GM12878 (cell line): ENCODE measurements around the gene HOXD9. TPM values are rescaled to one million over a fixed set of nuclear protein-coding genes. Genes with fewer than 3 reads are reported as not detected.

Experiments
- ATAC-seq: fragments of 200-7000 bp; cut with Tn5 transposase; 3 replicates; pipeline ENCODE4 v1.9.1; 2020; ENCODE audit warnings: mild to moderate bottlenecking, moderate library complexity
- BruUV-seq: library from RNA; stranded (reverse); fragments of 400-500 nt; replicated peaks from 2 replicates; lab custom pipeline; 2021; lab: Mats Ljungman, UMichigan
- CTCF ChIA-PET: fragments of 300-600 bp; sonication (Branson Sonifier 250); formaldehyde crosslinking; extraction: SDS; loops from one replicate; lab custom pipeline; 2021; ENCODE audit warnings: inconsistent platforms; lab: Yijun Ruan, JAX
- POLR2A ChIA-PET: fragments of 350-600 bp; formaldehyde crosslinking; extraction: SDS; loops from one replicate; lab custom pipeline; 2021; ENCODE audit warnings: inconsistent platforms; lab: Charles Lee
- RAD21 ChIA-PET: fragments of 300-600 bp; sonication (Branson Sonifier 250); formaldehyde crosslinking; loops from one replicate; lab custom pipeline; 2023; ENCODE audit warnings: antibody characterized with exemption; ENCODE audit not compliant: unreplicated experiment; lab: Charles Lee
- SMC1A ChIA-PET: fragments of 300-600 bp; sonication (Branson Sonifier 250); formaldehyde crosslinking; loops from one replicate; lab custom pipeline; 2023; ENCODE audit not compliant: unreplicated experiment, uncharacterized antibody; lab: Charles Lee
- DNase-seq: peaks from one replicate; pipeline ENCODE4 v3.0.0-alpha.2; 2011; ENCODE audit warnings: low read depth, low spot score
- FAIRE-seq: peaks from 3 replicates; lab custom pipeline; 2011; peaks lifted over from hg19 to GRCh38; lab: Jason Lieb, UNC
- H2AFZ ChIP-seq: 2 replicates; pipeline ENCODE4 v1.6.0; 2011; ENCODE audit warnings: low read depth, low read length, control low read depth; ENCODE audit not compliant: control insufficient read depth
- H3K27ac ChIP-seq: 2 replicates; pipeline ENCODE4 v1.5.1; 2011; ENCODE audit warnings: control low read depth; ENCODE audit not compliant: control insufficient read depth, insufficient read depth
- H3K27me3 ChIP-seq, 2 experiments: replicated peaks in 1 of 2; 2 replicates each; pipeline versions ENCODE4 v1.6.0 to v1.6.1; 2011; ENCODE audit warnings: low read length in 1 of 2; ENCODE audit not compliant: control insufficient read depth in 2 of 2, insufficient read depth in 2 of 2
- H3K36me3 ChIP-seq, 2 experiments: 2 replicates each; pipeline ENCODE4 v1.5.1; 2011; ENCODE audit warnings: low read length in 1 of 2; ENCODE audit not compliant: control insufficient read depth in 2 of 2, insufficient read depth in 2 of 2
- H3K4me1 ChIP-seq: 2 replicates; pipeline ENCODE4 v1.6.1; 2011; ENCODE audit warnings: mild to moderate bottlenecking, low read length, moderate library complexity, mixed read lengths; ENCODE audit not compliant: control insufficient read depth, insufficient read depth
- H3K4me2 ChIP-seq: 2 replicates; pipeline ENCODE4 v1.6.0; 2011; ENCODE audit warnings: control low read depth; ENCODE audit not compliant: control insufficient read depth, insufficient read depth
- H3K4me3 ChIP-seq: fragments of 200-600 bp; sonication (generic); 2 replicates; pipeline ENCODE4 v1.5.1; 2016
- H3K79me2 ChIP-seq: 2 replicates; pipeline ENCODE4 v1.6.0; 2011; ENCODE audit warnings: low read length; ENCODE audit not compliant: control insufficient read depth, insufficient read depth
- H3K9ac ChIP-seq: 2 replicates; pipeline ENCODE4 v1.8.0; 2011; ENCODE audit warnings: low read length, control low read depth, mixed read lengths; ENCODE audit not compliant: control insufficient read depth, insufficient read depth
- H3K9me3 ChIP-seq: replicated peaks from 3 replicates; pipeline ENCODE4 v1.5.1; 2011; ENCODE audit warnings: mild to moderate bottlenecking, low read length; ENCODE audit not compliant: control insufficient read depth, insufficient read depth
- H4K20me1 ChIP-seq: 2 replicates; pipeline ENCODE4 v1.6.0; 2011; ENCODE audit not compliant: control insufficient read depth, insufficient read depth
- CREM ChIP-seq: IDR thresholded peaks from 2 replicates; pipeline ENCODE4 v1.6.1; 2014; ENCODE audit warnings: antibody characterized with exemption, low read depth
- EED ChIP-seq: sonication (generic); IDR thresholded peaks from 2 replicates; pipeline ENCODE4 v1.6.1; 2016; ENCODE audit warnings: antibody characterized with exemption, low read depth
- EGR1 ChIP-seq, 2 experiments: IDR thresholded peaks; 1 replicate in 1 of 2; 2 replicates in 1 of 2; pipeline ENCODE4 v1.6.1; 2011 to 2012; ENCODE audit warnings: low read depth in 2 of 2, low read length in 2 of 2, borderline replicate concordance in 1 of 2, mild to moderate bottlenecking in 1 of 2, moderate library complexity in 1 of 2
- FOS ChIP-seq: IDR thresholded peaks from 3 replicates; pipeline ENCODE4 v1.6.1; 2011; ENCODE audit warnings: borderline replicate concordance; ENCODE audit not compliant: insufficient read length; ENCODE audit errors: extremely low read depth
- FOXK2 ChIP-seq: fragments of 450-650 bp; IDR thresholded peaks from 2 replicates; pipeline ENCODE4 v1.6.1; 2017; ENCODE audit warnings: mild to moderate bottlenecking, moderate library complexity
- GATAD2B ChIP-seq: fragments of 450-650 bp; conservative IDR thresholded peaks from 2 replicates; pipeline ENCODE4 v1.6.1; 2017; ENCODE audit warnings: low read depth, mild to moderate bottlenecking, moderate library complexity
- LARP7 ChIP-seq: fragments of 450-650 bp; IDR thresholded peaks from 2 replicates; pipeline ENCODE4 v1.6.1; 2017; ENCODE audit warnings: mild to moderate bottlenecking
- MYB ChIP-seq: fragments of 150-350 bp; IDR thresholded peaks from 2 replicates; pipeline ENCODE4 v1.6.1; 2014; ENCODE audit warnings: mild to moderate bottlenecking, low read depth, low read length, borderline replicate concordance
- POU2F2 ChIP-seq: IDR thresholded peaks from 3 replicates; pipeline ENCODE4 v1.6.1; 2011; ENCODE audit warnings: low read depth, mild to moderate bottlenecking, low read length, borderline replicate concordance
- SRF ChIP-seq, 2 experiments: IDR thresholded peaks; 2 replicates each; pipeline ENCODE4 v1.6.1; 2011; ENCODE audit warnings: low read depth in 2 of 2, low read length in 2 of 2, mild to moderate bottlenecking in 1 of 2, moderate library complexity in 1 of 2
- STAT1 ChIP-seq: fragments of 450-650 bp; conservative IDR thresholded peaks from 2 replicates; pipeline ENCODE4 v1.6.1; 2014; ENCODE audit warnings: antibody characterized with exemption, mild to moderate bottlenecking
- ZNF217 ChIP-seq: fragments of 450-650 bp; IDR thresholded peaks from 2 replicates; pipeline ENCODE4 v1.6.1; 2017; ENCODE audit warnings: antibody characterized with exemption, mild to moderate bottlenecking
- WGBS: methylation state at CpG from one replicate; pipeline ENCODE4 v1.1.6; 2016; ENCODE audit warnings: low lambda C conversion rate; ENCODE audit not compliant: insufficient replicate concordance, insufficient coverage; ENCODE audit errors: missing lambda C conversion rate; 5-methylcytosine and 5-hydroxymethylcytosine counted together
- in situ Hi-C: fragments of 300-500 bp; cut with MboI; formaldehyde crosslinking; loops from 9 replicates; pipeline ENCODE4 v1.14.3; 2018; ENCODE audit warnings: mixed read lengths
- intact Hi-C: fragments of 100-400 bp; cut with micrococcal nuclease; formaldehyde crosslinking; loops from one replicate; pipeline ENCODE4 v1.14.2; 2022; ENCODE audit not compliant: unreplicated experiment
- polyA plus RNA-seq, 11 experiments: library from polyadenylated mRNA; depleted of rRNA in 4 of 11; unstranded in 6 of 11; stranded (reverse) in 5 of 11; fragments of >200 nt; fragmentation: Nextera tagmentation in 4 of 11; fragmentation: Illumina TruSeq in 1 of 11; extraction: Ambion mirVana in 4 of 11; extraction: Trizol in 1 of 11; gene quantifications; 1 replicate in 1 of 11; 2 replicates in 10 of 11; pipeline versions ENCODE4 v1.2.1 to v1.2.3, GENCODE V29; 2011 to 2016; ENCODE audit warnings: inconsistent platforms in 2 of 11, missing spikeins in 2 of 11, low read depth in 1 of 11
- total RNA-seq, 4 experiments: library from RNA; depleted of rRNA in 3 of 4; stranded (reverse); fragments of >200 nt in 3 of 4; fragmentation: Illumina TruSeq in 1 of 4; extraction: Trizol in 1 of 4; gene quantifications; 2 replicates each; pipeline versions ENCODE4 v1.2.1 to v1.2.3, GENCODE V29; 2013 to 2021
- TF ChIP-seq, protein P1 (sequence below): fragments of 450-650 bp; conservative IDR thresholded peaks from 2 replicates; pipeline ENCODE4 v1.6.1; 2017; ENCODE audit warnings: mild to moderate bottlenecking, moderate library complexity

The HOXD9 gene
- total and polyA plus RNA-seq, 10 of the 15 experiments (the other 5 are each of a cell fraction or from before 2014, with no cell fraction given), result not detected

- SMC1A ChIA-PET, result interaction anchor here (1.1 kb wide), 1 partner anchor 483 kb away, joined by 3 read pairs; no protein-coding TSS in a partner anchor
- intact Hi-C loops, result no loop called here
- TF ChIP-seq EGR1 (IDR thresholded peaks at IDR 0.05; ENCODE audit: borderline replicate concordance in 1 of 2, low read depth in 2 of 2, low read length in 2 of 2) (no peak), GATAD2B (no peak), POU2F2 (no peak)
- TF ChIP-seq, all 136 proteins: peak for 0
- Histone ChIP-seq H3K4me3 (no peak overlapping the region), H3K27me3 (peaks cover 12 to 27% of the 10 kb centered on the region in 2 experiments), H3K27ac (no peak overlapping the region), H3K79me2 (no peaks in the 10 kb centered on the region), H3K4me1 (no peaks in the 10 kb centered on the region), H3K9me3 (peaks cover 2% of the 10 kb centered on the region; the same call in 2 of the 3 replicates), H2AFZ (no peak overlapping the region), H3K36me3 (no peaks in the 10 kb centered on the region; a peak in 1 of 4 replicates), H4K20me1 (no peaks in the 10 kb centered on the region), H3K9ac (no peak overlapping the region), H3K4me2 (no peak overlapping the region)
- DNase-seq, result no peak
- no peak for ATAC-seq
- BruUV-seq, result no TSS peak
- in situ Hi-C loops, result no loop called here
- CTCF ChIA-PET, result no interaction called here
- POLR2A ChIA-PET, result no interaction called here
- RAD21 ChIA-PET, result no interaction called here
- FAIRE-seq, result no peak
- WGBS, result 36% methylated on average over 5 of the region's 5 CpGs
These were observed 46.7 kb downstream of the HOXD9 start for GRCh38 chr2:176169181-176169580.

DNA sequence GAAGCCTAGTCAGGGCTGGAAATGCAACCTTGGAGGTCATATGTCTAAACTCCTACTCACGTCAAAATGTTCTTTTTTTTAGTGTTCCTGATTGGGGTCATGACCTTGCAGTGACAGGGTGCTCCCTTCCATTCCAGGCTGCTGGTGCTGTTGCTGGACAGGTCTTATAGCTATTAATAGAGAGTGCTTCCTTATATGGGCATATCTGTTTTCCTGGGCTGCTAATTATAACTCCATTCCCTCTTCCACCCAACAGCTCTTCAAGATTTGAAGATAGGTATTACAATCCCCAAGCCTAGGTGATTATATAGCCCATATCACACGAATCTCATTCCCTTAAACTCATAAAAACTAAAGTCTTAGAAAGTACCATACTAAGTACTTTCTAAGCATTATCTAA, 47.2 kb downstream of the HOXD9 start:
- H3K27ac ChIP-seq, result no peak overlapping the region
- TF ChIP-seq MYB (no peak), SRF (IDR thresholded peaks at IDR 0.05; ENCODE audit: low read depth in 2 of 2, low read length in 2 of 2) (no peak), EED (no peak), POU2F2 (no peak), STAT1 (no peak), FOS (no peak), ZNF217 (no peak), LARP7 (no peak), FOXK2 (no peak), CREM (no peak)
- TF ChIP-seq, protein P1, sequence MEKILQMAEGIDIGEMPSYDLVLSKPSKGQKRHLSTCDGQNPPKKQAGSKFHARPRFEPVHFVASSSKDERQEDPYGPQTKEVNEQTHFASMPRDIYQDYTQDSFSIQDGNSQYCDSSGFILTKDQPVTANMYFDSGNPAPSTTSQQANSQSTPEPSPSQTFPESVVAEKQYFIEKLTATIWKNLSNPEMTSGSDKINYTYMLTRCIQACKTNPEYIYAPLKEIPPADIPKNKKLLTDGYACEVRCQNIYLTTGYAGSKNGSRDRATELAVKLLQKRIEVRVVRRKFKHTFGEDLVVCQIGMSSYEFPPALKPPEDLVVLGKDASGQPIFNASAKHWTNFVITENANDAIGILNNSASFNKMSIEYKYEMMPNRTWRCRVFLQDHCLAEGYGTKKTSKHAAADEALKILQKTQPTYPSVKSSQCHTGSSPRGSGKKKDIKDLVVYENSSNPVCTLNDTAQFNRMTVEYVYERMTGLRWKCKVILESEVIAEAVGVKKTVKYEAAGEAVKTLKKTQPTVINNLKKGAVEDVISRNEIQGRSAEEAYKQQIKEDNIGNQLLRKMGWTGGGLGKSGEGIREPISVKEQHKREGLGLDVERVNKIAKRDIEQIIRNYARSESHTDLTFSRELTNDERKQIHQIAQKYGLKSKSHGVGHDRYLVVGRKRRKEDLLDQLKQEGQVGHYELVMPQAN, result no peak
- TF ChIP-seq, all 136 proteins: peak for 0
- Histone ChIP-seq H3K4me2 (no peak overlapping the region), H3K4me3 (no peak overlapping the region), H3K4me1 (no peaks in the 10 kb centered on the region), H3K79me2 (no peaks in the 10 kb centered on the region), H3K27me3 (peaks cover 8 to 22% of the 10 kb centered on the region in 2 experiments), H4K20me1 (no peaks in the 10 kb centered on the region), H2AFZ (no peak overlapping the region), H3K36me3 (no peaks in the 10 kb centered on the region; a peak in 1 of 4 replicates), H3K9me3 (no peaks in the 10 kb centered on the region; the same call in 2 of the 3 replicates), H3K9ac (no peak overlapping the region)
- ChIA-PET RAD21 (no interaction called here), CTCF (no interaction called here), POLR2A (no interaction called here), SMC1A (interaction anchor here (1.1 kb wide), 1 partner anchor 482 kb away, joined by 3 read pairs; no protein-coding TSS in a partner anchor)
- in situ Hi-C loops (no loop called here), intact Hi-C loops (no loop called here)
- DNase-seq (no peak), FAIRE-seq (no peak), ATAC-seq (no peak)
- BruUV-seq, result no TSS peak
- WGBS, result 0% methylated on average over 2 of the region's 2 CpGs
